NCI-H510A treated with DMSO at 0.1 percent for 48 hours (cell line): ENCODE data around the gene CDC42BPG.
A peak's percentile ranks its signal among the peaks of the same experiment; 100 is the strongest.
"Not testable (repeated sequence)": the region's sequence is repeated elsewhere in the genome, so short reads cannot be mapped to it uniquely, and the experiment has no call there.

ENCODE experiments used
- DNase-seq: peaks from one replicate; lab custom pipeline; 2025; lab: John Stamatoyannopoulos, UW

The CDC42BPG gene

GRCh38 chr11:64835616-64836447 is 8.6 kb downstream of the CDC42BPG start:
- DNase-seq = no peak

- no peak for DNase-seq
These were observed 9.5 kb downstream of the CDC42BPG start for GRCh38 chr11:64834723-64835615.

DNA sequence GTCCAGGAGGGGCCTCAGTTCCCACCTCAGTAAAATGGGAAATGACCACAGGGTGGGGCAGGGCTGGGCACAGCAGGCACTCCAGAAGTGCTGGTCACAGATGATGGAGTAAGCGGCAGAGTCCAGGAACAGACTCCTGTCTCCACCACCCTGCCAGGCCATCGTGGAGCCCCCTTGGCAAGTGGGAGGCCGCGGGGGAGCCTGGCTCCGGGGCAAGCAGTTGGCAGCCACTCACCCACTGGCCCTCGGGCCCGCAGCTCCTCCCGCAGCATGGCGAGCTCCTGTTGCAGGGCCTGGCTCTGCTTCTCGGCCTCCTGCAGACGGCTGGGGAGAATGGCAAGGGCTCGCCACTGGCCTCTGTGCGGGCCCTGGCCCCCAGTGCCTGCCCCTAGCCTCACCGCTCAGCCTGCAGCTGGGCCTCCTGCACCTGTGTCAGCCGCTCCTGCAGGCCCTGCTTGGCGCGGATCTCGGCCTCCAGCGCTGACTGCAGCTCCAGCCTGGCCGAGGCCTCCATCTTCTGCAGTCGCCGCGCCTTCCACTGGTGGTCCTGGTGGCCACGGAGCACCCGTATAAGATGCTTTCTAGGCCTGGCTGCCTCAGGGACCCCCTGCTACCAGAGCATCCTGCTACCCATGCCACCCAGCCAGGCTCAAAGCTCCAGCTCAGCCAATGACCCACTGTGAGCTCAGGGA is 10.3 kb downstream of the CDC42BPG start:
- no peak for DNase-seq

DNA sequence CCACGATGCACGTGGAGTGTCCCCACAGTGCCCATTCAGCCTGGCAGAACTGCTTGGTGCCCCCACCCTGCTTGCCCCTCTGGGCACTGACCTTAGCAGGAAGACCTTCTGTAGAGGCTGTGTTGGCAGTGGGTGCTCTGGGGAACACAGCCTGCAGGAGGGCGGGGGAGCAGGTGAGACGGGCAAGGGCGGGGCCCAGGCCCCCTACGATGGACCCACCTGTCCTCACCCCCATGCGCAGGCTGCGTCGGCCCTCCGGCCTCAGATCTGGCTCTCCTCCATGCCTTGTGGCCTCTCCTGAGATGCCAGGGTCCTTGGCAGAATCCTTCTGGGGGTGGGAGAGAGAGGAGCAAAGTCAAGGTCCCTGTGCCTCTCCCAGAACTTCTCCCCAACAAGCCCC is 10.9 kb downstream of the CDC42BPG start:
- no peak for DNase-seq

DNA sequence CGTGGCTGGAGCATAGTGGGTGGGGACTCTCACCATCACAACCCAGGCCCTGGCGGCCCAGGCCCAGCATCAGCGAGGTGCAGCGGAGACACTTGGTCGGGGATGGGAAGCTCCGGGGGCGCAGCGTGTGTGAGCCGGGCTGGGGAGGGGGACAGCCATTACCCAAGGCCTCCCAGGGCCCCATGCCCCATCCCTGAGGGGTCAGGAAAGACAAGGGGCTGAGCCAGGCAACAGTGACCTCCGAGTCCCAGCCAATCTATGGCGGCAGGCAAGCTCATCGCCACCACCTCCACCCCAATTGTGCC is 11.3 kb downstream of the CDC42BPG start:
- DNase-seq = no peak

DNA sequence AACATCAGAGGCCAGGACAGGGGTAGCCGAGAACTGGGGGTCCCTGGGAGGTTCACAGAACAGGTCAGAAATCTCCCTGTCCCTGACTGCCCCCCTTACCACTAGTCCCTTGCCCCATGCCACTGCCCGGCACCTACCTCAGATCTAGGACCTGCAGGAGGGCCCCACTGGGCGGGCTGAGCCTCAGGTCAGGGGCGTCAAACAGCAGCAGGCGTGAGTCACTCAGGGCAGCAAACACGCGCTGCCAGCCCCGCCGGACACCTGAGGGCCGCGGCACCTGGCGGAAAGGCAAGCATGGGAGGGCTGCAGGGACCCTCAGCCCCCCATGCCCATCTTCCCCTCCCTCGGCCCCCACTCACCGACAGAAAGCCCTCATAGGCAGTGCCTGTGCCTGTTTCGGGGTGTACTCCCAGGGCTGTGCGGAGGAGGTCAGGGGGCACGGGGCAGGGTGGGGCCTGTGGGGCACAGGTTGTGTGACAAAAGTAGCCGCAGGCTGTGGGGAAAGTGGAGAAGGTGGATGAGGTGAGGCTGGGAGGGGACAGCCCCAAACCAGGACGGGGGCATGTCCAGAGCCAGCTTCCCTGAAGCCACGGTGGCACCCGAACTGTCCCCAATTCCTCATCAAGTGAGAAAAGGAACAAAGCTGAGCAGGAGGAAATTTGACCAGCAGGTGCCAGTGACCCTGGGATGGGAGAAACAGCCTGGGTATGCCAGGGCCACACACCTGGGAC is 11.8 kb downstream of the CDC42BPG start:
- no peak for DNase-seq

- no peak for DNase-seq
These were observed 13.0 kb downstream of the CDC42BPG start for GRCh38 chr11:64831411-64831891.

DNA sequence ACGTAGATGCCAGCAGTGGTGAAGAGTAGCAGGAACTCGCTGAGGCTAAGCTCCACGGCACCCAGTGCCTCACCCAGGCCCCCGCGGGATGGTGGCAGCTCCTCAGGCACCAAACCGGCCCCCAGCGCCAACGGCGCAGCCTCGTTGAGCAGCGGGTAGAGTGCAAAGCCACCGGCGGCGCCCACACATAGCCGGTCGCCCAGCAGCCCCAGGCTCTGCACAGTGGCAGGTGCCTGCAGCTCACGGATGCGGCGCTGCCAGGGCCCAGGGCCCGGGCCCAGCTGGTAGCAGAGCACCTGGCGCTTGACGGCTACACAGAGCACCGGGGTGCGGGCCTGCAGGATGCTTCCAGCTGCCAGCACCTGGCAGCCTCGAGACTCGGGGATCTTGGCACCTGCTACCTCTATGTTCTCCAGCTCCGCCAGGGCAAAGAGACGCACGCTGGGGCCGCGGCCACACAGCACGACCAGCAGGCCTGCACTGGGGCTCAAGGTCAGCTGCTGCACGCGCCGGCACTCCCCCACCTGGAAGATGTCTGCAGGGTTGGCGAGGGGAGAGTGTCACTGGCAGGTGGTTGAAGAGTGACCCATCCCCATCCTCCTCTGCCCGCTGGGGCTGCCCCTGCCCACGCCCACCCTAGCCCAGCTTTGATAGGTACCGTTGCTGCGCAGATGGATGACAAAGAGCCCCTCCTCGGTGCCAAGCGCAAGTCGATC is 14.8 kb downstream of the CDC42BPG start:
- DNase-seq = no peak

GRCh38 chr11:64827451-64827839 is 17.0 kb downstream of the CDC42BPG start:
- DNase-seq = no peak

GRCh38 chr11:64826578-64827450 is 17.6 kb downstream of the CDC42BPG start:
- no peak for DNase-seq

- no peak for DNase-seq
These were observed 18.4 kb downstream of the CDC42BPG start for GRCh38 chr11:64826062-64826461.

DNA sequence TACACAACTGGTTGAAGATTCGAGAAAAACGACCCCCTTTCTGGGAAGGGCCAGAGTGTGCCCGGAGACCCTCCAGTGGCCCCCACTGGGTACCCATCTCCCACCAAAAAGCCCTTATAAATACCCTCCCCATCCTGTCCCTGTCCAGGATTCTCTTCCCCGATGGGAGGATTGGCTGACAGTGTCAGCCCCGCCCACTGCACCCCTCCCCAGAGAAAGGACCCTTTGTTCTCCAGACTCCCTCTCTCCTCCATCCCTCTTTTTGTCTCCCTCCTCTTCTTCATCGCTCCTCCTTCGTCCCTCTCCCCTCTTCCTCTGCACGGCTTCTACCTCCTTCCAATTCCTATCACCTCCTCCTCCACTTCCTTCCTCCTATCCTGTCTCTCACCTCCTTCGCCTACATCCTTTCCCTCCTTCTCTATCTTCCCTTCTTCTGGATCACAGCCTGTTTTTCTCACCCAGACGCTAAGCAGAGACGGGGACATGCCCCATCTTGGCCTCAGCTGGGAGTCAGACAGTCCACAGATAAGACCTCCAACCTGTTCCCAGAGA is 20.8 kb downstream of the CDC42BPG start:
- no peak for DNase-seq

DNA sequence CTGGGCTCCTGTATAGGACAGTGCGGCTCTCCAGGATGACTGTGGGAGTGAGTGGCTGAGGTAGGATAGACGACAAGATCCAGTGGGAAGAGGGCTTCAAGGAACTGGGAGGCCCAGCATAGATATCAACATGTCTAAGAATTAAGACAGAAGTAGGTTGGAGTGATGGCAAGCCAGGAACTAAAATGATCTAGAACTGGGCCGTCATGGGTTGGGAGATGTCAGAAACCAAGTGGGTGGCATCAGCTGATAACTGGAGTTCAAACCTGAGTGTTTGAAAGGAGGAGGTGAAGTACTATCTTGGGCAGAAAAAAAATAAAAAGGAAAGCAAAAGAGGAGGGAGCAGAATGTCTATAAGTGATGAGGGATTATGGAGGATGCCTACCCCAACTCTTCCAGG is 27.0 kb downstream of the CDC42BPG start:
- DNase-seq = no peak

DNA sequence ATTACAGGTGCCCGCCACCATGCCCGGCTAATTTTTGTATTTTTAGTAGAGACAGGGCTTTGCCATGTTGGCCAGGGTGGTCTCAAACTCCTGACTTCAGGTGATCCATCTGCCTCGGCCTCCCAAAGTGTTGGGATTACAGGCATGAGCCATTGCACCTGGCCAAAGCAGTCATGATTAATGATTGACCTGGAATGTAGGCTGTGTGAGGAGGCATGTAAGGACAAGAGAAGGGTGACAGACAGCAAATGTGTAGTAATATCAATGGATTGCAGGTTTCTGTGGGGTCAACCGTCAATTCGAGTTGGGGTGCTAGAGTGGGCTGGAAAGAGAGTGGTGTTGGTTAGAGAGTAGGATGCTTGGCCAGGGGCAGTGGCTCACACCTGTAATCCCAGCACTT is 29.0 kb downstream of the CDC42BPG start:
- not testable (repeated sequence) for DNase-seq

- no peak for DNase-seq
These were observed 29.7 kb downstream of the CDC42BPG start for GRCh38 chr11:64814712-64815187.

GRCh38 chr11:64813826-64814225 is 30.6 kb downstream of the CDC42BPG start:
- DNase-seq = no peak

GRCh38 chr11:64810891-64811272 is 33.6 kb downstream of the CDC42BPG start:
- peak; percentile 92 for DNase-seq

DNA sequence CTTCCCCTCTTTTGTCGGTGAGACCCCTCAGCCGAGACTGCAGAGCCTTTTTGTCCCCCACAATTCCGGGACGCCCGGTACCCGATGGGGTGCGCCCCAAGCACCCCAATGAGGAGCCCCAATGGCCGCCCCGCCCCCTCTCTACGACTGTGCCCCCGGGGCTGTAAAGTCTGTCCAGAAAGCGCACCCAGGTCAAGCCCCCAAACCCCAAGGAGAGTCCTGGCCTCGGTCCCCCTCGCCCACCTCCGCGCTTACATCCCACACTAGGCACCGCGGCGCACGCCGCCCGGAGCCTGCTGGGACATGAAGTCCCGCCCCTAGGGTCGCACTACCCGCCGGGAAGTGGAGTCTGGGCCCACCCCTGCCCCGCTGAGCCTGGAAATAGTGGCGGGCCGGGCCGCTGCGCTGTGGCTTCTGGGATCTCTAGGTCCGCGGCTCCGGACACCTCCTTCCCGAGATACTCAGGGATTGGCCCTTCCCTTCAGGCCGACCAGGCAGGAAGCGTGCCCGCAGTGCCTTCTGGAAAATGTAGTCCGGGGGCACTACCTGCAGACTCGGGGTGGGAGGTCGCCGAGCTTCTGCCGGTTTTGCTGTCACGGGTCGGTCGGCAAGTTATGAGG is 34.1 kb downstream of the CDC42BPG start, which contains the start of gene MEN1:
MEN1 (minus strand) TSS at position 281 of the 620 bp plus-strand sequence. CDS start 442 bp downstream, outside the sequence.
- peak; percentile 96 for DNase-seq

DNA sequence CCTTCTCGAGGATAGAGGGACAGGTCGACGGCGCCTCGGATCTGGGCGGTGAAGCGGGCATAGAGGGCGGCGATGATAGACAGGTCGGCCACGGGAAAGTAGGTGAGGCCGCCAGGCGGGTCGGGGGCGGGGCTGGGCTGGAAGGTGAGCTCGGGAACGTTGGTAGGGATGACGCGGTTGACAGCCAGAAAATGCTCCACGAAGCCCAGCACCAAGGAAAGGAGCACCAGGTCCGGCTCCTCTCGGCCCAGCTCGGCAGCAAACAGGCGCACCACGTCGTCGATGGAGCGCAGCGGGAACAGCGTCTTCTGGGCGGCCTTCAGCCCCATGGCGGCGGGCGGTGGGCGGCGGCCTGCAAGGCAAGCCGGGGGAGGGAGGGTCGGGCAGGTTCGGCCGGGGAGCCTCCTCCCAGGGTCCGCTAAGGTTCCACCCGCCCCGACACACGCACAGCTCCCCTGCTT is 34.6 kb downstream of the CDC42BPG start:
- DNase-seq = peak; percentile 34
